Esophagus (tissue), 2 donors: ENCODE measurements around the gene ALB. TPM values are rescaled to one million over a fixed set of nuclear protein-coding genes. Genes with fewer than 3 reads are reported as not detected.

Experiments used
- H3K27ac ChIP-seq, 2 donors: one replicate each; pipeline ENCODE4 v1.5.1; 2013; ENCODE audit warnings: low read depth in 2 of 2, mild to moderate bottlenecking in 2 of 2, inconsistent platforms in 1 of 2, low read length in 1 of 2, moderate library complexity in 1 of 2
- H3K27me3 ChIP-seq, 2 donors: one replicate each; pipeline ENCODE4 v1.6.1; 2013; ENCODE audit warnings: low read length in 2 of 2, control low read depth in 1 of 2, mild to moderate bottlenecking in 1 of 2; ENCODE audit not compliant: insufficient read depth in 2 of 2, control insufficient read depth in 1 of 2
- H3K36me3 ChIP-seq, 2 donors: one replicate each; pipeline ENCODE4 v1.6.1; 2013; ENCODE audit warnings: low read length in 1 of 2; ENCODE audit not compliant: control insufficient read depth in 2 of 2, insufficient read depth in 2 of 2
- H3K4me1 ChIP-seq, 2 donors: one replicate each; pipeline ENCODE4 v1.6.1; 2013; ENCODE audit warnings: low read length in 1 of 2; ENCODE audit not compliant: control insufficient read depth in 2 of 2, insufficient read depth in 2 of 2
- H3K4me3 ChIP-seq, 2 donors: one replicate each; pipeline ENCODE4 v1.5.1; 2013; ENCODE audit warnings: low read length in 2 of 2, mild to moderate bottlenecking in 2 of 2, low read depth in 1 of 2, moderate library complexity in 1 of 2
- H3K9me3 ChIP-seq, 2 donors: one replicate each; pipeline ENCODE4 v1.6.1; 2013; ENCODE audit warnings: mild to moderate bottlenecking in 2 of 2, low read depth in 1 of 2, low read length in 1 of 2, moderate library complexity in 1 of 2; ENCODE audit not compliant: control insufficient read depth in 2 of 2, insufficient read depth in 1 of 2
- WGBS, 2 donors: extraction: QIAGEN DNeasy Blood & Tissue Kit; methylation state at CpG; one replicate each; pipeline ENCODE4 v1.1.7; 2013; 5-methylcytosine and 5-hydroxymethylcytosine counted together
- polyA plus RNA-seq, 2 donors: library from polyadenylated mRNA; stranded (reverse); fragments of 200-250 nt; gene quantifications; one replicate each; pipeline ENCODE4 v1.2.3, GENCODE V29; 2013
- donor health status: healthy with polysubstance abuse.
- donor health status: Bipolar disorder and iron deficiency.

The ALB gene
- polyA plus RNA-seq, 2 donors: 0.05 to 0.08 TPM

GRCh38 chr4:73406548-73406875 lies 2.4 kb downstream of the ALB start:
- Histone ChIP-seq H3K4me1 (no peaks in the 10 kb centered on the region), H3K36me3 (no peaks in the 10 kb centered on the region), H3K27ac (no peak overlapping the region), H3K27me3 (no peaks in the 10 kb centered on the region), H3K4me3 (no peak overlapping the region), H3K9me3 (no peaks in the 10 kb centered on the region)
- WGBS, 2 donors: 95 to 98% methylated on average over 1 of the region's 1 CpG

- Histone ChIP-seq H3K27ac (no peak overlapping the region), H3K9me3 (no peaks in the 10 kb centered on the region), H3K4me3 (no peak overlapping the region), H3K4me1 (no peaks in the 10 kb centered on the region), H3K27me3 (no peaks in the 10 kb centered on the region), H3K36me3 (no peaks in the 10 kb centered on the region)
- WGBS, 2 donors: 88 to 95% methylated on average over 2 of the region's 2 CpGs
Observed at GRCh38 chr4:73407227-73407673, 3.2 kb downstream of the ALB start.

- Histone ChIP-seq H3K27me3 (no peaks in the 10 kb centered on the region), H3K9me3 (no peaks in the 10 kb centered on the region), H3K27ac (no peak overlapping the region), H3K36me3 (no peaks in the 10 kb centered on the region), H3K4me3 (no peak overlapping the region), H3K4me1 (no peaks in the 10 kb centered on the region)
- 81 to 86% methylated on average over 4 of the region's 4 CpGs for WGBS, 2 donors
Observed at GRCh38 chr4:73408181-73408867, 4.2 kb downstream of the ALB start.

GRCh38 chr4:73409012-73409862 lies 5.2 kb downstream of the ALB start:
- Histone ChIP-seq H3K4me1 (no peaks in the 10 kb centered on the region), H3K27ac (no peak overlapping the region), H3K36me3 (no peaks in the 10 kb centered on the region), H3K9me3 (no peaks in the 10 kb centered on the region), H3K4me3 (no peak overlapping the region), H3K27me3 (no peaks in the 10 kb centered on the region)
- 77% methylated on average over 6 of the region's 6 CpGs for WGBS, 2 donors

- no peaks in the 10 kb centered on the region for H3K4me1 ChIP-seq
- no peaks in the 10 kb centered on the region for H3K27me3 ChIP-seq
- no peak overlapping the region for H3K4me3 ChIP-seq
- no peaks in the 10 kb centered on the region for H3K36me3 ChIP-seq
- no peak overlapping the region for H3K27ac ChIP-seq
- WGBS, 2 donors: 91% methylated on average over 8 of the region's 8 CpGs
- H3K9me3 ChIP-seq: no peaks in the 10 kb centered on the region
Observed at GRCh38 chr4:73409978-73410548, 6.0 kb downstream of the ALB start.

- 79 to 86% methylated on average over 3 of the region's 3 CpGs for WGBS, 2 donors
- H3K9me3 ChIP-seq: no peaks in the 10 kb centered on the region
- H3K27ac ChIP-seq: no peak overlapping the region
- no peaks in the 10 kb centered on the region for H3K4me1 ChIP-seq
- H3K36me3 ChIP-seq: no peaks in the 10 kb centered on the region
- H3K27me3 ChIP-seq: no peaks in the 10 kb centered on the region
- H3K4me3 ChIP-seq: no peak overlapping the region
Observed at GRCh38 chr4:73410916-73411730, 7.0 kb downstream of the ALB start.

- Histone ChIP-seq H3K27me3 (no peaks in the 10 kb centered on the region), H3K4me3 (no peak overlapping the region), H3K27ac (no peak overlapping the region), H3K4me1 (no peaks in the 10 kb centered on the region), H3K36me3 (no peaks in the 10 kb centered on the region), H3K9me3 (no peaks in the 10 kb centered on the region)
- 88% methylated on average over 8 of the region's 8 CpGs for WGBS, 2 donors
Observed at GRCh38 chr4:73411731-73412414, 7.8 kb downstream of the ALB start.

- WGBS, 2 donors: 84 to 86% methylated on average over 4 of the region's 4 CpGs
- Histone ChIP-seq H3K27ac (no peak overlapping the region), H3K4me1 (no peaks in the 10 kb centered on the region), H3K4me3 (no peak overlapping the region), H3K9me3 (no peaks in the 10 kb centered on the region), H3K27me3 (no peaks in the 10 kb centered on the region), H3K36me3 (no peaks in the 10 kb centered on the region)
Observed at GRCh38 chr4:73413294-73413755, 9.2 kb downstream of the ALB start.

GRCh38 chr4:73414936-73415271 lies 10.8 kb downstream of the ALB start:
- Histone ChIP-seq H3K4me3 (no peak overlapping the region), H3K4me1 (no peaks in the 10 kb centered on the region), H3K27me3 (no peaks in the 10 kb centered on the region), H3K27ac (no peak overlapping the region), H3K36me3 (no peaks in the 10 kb centered on the region), H3K9me3 (no peaks in the 10 kb centered on the region)
- 52 to 68% methylated on average over 2 of the region's 2 CpGs for WGBS, 2 donors
